Activated CD4-positive, alpha-beta T cell treated with anti-CD3 and anti-CD28 coated beads for 4 hours (primary cell): ENCODE results near the gene CNP.

Source experiments
- DNase-seq, 2 donors: peaks; one replicate each; pipeline ENCODE4 v3.0.0-alpha.2; 2020

CNP gene

DNA sequence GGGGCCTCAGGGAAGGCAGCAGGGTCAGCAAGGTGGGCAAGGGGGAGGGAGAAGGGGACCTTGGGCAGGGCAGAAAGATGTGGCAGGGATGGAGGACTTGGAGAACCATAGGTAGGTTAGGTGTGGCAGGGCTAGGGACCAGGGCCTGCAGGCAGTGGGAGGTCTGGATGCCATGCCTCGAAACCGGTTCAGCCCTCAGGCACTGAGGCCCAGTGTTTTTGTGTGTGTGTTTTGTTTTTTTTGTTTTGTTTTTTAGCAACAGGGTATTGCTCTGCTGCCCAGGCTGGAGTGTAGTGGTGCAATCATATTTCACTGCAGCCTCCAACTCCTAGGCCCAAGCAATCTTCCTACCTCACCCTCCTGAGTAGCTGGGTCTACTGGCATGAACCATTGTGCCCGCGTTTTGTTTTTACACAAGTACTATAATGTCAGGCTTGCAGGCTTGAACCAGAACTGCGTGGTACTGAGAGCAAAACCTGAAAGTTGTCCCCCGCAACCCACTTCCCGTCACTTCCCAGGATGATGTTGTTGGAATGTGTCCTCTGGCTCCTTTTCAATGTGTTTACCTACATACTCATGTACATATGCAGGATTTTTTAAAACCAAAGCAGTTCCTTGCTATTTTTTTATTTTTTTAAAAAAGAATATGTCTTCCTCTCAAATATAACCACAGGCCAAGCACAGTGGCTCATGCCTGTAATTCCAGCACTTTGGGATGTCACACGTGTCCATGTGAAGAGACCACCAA, 23.8 kb upstream of the CNP start:
- DNase-seq: no peak

DNA sequence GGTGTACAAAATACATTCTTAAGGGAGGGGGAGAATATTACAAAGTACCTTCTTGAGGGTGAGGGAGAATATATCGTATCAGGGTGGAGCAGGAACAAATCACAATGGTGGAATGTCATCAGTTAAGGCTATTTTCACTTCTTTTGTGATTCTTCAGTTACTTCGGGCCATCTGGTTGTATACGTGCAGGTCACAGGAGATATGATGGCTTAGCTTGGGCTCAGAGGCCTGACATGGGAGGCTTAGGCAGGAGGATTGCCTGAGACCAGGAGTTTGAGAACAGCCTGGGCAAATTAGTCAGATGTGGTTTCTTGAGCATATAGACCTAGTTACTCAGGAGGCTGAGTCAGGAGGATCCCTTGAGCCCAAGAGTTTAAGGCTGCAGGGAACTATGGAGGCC, 23.1 kb upstream of the CNP start:
- DNase-seq: no peak

DNA sequence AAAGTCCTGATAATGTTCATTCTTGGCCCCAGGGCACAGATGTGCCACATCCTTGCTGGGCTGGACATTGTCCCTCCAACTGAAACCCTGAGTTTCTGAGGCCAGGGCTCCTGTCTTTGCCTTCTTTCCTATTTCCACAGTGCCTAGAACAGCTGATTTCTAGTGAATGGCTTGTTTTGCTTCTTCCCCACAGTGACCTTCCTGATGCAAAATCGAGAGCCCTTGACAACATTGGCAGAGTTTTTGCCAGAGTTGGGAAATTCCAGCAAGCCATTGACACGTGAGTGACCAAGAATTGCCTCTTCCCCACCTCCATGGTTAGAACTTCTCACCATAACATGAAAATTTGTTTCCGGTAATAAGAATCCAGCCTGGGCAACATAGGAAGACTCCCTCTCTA, 21.7 kb upstream of the CNP start:
- DNase-seq: no peak

DNA sequence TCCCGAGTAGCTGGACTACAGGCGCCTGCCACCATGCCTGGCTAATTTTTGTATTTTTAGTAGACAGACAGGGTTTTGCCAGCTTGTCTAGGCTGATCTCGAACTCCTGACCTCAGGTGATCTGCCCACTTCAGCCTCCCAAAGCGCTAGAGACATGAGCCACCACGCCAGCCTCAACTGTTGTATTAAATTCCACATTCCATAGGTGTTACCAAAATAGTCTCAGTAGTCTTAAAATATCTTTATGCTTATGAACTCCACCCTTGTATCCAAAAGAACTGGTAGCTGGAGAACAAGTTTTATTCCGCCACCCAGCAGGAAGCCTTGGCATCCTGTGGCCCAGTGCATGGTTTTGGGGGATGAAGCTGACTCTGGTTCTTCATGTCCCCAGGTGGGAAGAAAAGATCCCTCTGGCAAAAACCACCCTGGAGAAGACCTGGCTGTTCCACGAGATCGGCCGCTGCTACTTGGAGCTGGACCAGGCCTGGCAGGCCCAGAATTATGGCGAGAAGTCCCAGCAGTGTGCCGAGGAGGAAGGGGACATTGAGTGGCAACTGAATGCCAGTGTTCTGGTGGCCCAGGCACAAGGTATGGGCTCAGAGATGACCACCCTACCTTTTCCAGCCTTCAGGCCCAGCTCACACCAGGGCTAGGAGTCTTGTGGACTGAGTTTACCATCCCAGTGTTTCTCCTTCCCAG, 17.7 kb upstream of the CNP start:
- no peak for DNase-seq

DNA sequence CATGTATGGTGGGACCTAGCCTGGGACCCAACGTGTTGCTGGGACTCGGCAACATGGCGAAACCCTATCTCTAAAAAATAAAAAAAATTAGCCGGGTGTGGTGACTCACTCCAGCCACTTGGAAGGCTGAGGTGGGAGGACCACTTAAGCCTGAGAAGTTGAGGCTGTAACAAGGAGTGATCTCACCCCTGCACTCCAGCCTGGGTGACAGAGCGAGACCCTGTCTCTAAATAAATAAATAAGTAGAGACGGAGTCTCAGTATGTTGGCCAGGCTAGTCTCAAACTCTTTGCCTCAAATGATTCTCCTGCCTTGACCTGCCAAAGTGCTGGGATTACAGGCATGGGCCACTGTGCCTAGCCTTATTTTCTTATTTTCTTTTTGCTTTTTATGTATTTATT, 10.1 kb upstream of the CNP start:
- no peak for DNase-seq

DNA sequence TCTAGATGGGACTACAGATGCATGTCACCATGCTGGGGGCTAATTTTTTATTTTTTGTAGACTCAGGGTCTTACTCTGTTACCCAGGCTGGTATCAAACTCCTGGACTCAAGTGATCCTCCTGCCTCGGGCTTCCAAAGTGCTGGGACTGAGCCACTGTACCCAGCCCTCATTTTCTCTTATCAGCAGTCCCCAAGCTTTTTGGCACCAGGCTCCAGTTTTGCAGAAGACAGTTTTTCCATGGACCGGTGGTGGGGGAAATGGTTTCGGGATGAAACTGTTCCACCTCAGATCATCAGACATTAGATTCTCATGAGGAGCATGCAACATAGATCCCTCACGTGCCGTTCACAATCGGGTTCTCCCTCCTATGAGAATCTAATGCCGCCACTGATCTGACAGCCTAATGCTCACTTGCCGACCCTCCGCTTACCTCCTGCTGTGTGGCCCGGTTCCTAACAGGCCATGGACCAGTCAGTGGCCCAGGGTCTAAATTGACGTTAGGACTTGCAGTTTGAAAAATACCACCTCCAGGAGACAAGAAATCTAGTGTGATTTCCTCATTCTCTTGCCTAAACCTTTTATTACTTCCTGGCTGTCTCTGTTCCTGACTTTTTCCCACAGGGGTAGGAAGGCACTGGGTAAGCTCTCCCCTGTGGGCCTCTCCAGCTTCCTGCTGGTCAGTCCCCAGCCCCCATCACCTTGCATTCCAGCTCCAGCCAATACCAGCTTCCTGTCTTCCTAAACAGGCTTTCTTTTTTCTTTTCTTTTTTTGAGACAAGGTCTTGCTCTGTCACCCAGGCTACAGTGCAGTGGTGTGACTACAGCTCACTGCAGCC, 9.3 kb upstream of the CNP start:
- DNase-seq: no peak

DNA sequence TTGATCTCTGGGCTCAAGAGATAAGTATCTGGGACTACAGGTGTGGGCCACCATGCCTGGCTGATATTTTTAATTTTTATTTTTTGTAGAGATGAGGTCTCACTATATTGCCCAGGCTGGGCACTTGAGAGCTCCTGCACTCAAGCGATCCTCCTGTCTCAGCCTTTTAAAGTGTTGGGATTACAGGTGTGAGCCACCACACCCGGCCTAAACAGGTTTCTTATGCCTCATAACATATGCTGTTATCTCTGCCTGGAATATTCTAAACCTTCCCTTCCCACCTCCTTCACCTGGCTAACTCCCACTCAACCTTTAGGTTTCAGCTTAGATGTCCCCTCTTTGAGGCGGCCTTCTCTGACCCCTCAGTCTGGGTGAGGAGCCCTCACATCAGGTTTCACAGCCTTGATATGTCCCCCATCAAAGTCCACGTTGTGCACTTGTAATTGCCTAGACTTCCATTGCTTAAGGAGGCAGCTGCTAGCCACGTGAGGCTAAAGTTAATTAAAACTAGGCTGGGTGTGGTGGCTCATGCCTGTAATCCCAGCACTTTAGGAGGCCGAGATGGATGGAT, 8.6 kb upstream of the CNP start:
- DNase-seq: no peak

DNA sequence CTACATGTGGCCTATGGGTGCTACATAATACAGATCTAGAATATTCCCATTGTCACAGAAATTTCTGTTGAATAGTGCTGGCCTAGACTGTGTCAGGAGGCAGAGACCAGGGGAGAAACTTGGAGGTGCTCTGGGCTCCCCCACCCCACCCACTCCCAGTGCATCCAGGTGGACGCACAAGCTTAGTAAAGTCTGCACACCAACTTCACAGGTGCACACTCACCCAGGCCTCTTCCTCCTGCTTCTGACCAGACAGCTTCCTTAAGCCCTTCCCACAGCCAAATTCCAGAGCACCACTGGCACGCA, 7.6 kb upstream of the CNP start:
- no peak for DNase-seq

DNA sequence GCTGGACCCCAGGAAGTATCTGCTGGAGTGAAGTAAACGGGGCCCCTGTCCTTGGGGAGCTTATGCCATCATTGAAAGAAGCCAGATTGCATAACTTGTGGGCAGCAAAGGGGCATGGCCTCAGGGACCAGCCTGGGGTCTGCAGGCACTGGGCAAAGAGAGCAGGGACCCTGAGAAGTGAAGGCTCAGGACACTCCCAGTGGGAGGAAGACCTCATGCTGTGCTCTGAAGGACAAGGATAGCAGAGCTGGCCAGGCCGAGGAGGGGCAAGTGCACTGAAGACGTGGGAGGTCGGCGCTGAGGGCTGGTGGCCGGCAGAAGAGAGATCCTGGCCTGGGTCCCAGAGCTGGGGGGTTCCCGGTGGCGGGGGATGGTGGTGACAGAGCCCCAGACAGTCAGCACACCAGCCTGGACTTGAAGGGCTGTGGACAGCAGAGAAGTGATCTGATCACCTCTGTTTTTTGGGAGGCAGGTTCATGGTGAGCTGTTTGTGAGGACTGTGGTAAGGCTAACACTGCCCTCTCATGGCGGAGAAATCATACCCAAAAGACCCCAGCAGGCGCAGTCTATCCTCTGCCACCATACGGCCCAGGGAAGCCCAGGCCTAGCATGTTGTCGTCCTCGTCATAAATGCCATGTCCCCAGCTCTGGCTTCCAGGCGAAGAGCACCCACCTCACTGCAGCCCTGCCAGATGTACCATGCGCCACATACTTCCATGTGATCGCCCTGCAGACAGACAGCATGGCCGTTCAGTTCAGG, 7.1 kb upstream of the CNP start:
- DNase-seq: no peak

DNA sequence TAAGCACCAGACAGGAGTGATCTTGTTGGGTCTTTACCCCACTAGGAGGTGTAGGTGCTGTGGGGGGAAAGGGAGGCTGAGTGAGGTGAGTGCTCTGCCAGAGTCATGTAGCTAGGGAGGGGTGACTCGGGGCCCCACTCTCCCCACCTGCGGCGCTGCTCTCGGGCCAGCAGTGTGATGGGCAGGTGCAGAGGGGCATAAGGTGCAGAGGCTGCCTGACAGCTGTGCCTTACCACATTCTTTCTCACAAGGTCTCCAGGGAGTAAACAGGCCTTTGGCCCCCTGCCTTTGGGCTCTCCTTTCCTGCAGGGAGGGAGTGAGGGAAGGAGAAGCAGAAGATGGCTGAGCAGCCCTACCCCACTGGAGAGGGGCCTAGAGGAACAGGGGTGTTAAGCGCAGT, 4.5 kb upstream of the CNP start:
- DNase-seq: no peak

DNA sequence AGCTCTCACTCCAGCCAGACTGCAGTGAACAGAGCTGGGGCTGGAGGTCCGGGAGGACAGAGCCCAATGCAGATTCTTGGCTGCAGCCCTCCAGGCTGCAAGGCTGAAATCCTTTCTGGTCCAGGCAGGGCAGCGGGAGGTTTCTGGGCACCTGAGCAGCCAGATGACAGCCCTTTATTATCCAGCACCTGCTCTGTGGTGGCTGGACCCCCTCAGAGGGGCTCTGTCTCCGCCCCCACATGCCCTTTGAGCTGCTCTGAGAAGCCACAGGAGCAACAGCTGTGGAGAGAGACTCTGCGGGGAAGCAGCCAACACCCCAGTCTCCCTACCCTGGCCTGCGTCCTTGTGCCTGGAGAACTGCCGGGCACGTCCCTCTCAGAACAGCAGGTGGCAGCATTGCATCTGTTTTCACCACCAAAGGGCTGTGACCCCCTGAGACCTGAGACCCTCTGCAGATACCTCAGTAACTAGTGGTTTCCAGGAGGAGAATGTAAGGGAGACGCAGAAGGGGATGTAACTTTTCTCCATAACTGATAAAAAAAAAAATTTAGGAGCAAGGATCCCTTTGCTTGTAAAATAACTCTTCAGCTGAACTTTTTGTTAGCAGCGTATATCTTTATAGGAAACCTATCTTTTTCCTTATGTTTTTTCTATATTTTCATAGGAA, 3.7 kb upstream of the CNP start:
- DNase-seq: peak; percentile 67 to 70

DNA sequence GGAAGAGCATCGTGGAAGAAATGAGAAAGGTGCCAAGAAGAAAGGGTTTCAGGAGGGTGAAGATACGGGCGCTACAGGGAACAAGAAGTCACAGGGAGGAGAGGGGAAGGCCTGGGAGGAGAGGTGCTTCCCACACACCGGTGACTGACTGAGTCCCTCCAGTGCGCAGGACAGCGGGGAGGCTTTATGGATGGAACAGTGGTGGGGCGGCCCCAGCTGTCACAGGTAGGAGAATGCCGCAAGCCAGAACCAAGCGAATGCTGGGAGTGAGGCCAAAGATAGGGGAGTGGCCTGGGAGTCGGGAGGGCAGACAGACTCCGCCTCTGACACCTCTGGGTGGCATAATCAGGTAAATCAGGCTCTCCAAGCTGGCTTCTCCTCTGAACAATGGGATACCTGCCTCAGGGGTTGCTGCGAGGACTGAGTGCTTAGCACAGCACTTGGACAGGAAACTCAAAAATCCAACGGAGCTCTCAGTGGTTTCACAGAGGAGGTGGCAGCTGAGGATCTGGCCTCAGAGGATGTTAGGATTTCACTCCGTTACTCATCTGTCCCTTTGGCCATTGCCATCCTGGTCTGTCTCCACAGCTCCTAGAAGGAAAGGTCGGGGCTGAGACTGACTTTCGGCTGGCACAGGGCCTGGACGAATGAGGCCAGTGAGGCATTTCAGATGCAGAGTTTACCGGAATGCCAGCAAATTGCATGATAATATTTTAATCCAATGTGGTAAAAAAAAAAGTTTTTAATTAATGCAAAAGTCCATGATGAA, 717 bp upstream of the CNP start:
- DNase-seq: peak; percentile 62 to 70

DNA sequence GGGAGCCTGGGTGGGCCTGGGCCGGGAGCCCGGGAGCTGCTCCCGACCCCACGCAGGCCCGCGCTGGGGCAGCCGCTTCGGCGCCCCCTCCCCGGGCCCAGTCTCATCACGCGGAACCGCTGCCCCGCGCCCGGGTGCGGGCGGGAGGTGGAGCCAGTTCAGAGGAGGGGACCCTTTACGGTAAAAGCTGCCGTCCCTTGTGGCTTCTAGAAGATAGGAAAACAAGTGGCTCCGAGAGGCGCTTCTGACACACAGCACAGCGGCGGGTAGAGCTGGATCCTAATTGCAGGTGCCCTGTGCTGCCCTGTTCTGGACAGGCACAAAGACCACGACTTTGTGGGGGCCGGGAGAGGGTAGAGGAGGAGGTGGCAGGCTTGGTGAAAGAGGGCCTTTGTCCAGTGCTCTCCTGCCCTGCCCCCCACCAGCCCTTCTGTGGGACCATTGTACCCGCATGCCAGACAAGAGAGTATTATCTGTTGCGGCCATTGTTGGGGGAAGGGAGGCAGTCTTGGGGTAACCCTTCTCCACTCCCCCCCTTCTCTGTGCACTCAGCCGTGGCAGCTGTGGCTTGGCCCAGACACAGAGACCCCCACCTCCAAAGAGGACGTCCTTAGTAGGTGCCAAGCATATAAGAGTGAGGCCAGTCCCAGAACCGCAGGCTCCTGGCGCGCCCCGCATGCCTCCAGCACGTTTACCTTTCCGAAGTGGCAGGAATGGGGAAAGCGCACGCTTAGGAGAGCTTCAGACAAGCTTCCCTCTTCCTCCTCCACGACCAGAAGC, 736 bp downstream of the CNP start:
- DNase-seq: peak; percentile 30 to 36

DNA sequence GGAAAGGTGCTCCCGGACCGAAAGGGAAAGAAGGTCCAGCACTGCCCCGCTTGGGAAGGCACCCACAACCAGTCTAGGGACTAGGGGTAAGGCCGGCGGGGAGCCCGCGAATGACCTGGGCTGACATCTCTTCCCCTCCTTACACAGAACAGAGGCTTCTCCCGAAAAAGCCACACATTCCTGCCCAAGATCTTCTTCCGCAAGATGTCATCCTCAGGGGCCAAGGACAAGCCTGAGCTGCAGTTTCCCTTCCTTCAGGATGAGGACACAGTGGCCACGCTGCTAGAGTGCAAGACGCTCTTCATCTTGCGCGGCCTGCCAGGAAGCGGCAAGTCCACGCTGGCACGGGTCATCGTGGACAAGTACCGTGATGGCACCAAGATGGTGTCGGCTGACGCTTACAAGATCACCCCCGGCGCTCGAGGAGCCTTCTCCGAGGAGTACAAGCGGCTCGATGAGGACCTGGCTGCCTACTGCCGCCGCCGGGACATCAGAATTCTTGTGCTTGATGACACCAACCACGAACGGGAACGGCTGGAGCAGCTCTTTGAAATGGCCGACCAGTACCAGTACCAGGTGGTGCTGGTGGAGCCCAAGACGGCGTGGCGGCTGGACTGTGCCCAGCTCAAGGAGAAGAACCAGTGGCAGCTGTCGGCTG, 1.5 kb downstream of the CNP start:
- no peak for DNase-seq

DNA sequence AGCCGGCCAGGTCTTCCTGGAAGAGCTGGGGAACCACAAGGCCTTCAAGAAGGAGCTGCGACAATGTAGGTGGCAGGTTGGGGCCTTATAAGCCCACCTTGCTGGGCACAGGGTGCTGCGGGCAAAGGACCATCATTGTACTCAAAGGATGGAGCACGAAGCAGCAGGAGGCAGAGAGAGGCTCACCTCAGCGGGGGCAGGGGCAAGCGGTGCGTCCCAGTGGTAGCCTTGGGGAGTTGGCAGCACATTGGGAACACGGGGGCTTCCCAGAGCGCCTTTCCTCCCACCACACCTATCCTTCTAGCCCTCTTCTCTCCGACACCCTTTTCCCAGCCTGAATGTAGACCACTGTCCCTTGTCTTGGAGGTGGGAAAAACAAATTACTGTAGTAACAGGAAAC, 2.1 kb downstream of the CNP start:
- no peak for DNase-seq

DNA sequence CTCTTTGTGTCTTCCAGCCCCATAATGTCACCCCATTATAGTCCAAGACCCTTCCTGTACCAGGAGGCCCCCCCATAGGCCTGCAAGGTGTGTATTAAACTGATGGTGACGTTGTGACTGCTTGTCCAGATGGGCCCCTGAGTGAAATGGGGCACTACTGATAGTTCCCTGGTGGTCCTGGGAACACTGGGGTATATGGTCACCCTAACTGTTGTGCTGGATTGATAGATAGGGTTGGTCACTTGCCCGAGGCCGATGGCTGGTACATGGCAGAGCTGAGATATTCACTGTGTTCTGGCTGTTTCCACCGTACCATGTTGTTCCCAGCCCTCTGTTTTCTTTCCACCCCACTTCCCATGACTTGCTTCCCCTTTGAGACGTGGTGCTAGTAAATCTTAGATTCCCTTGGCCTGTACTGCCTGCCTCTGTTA, 4.3 kb downstream of the CNP start:
- DNase-seq: no peak

DNA sequence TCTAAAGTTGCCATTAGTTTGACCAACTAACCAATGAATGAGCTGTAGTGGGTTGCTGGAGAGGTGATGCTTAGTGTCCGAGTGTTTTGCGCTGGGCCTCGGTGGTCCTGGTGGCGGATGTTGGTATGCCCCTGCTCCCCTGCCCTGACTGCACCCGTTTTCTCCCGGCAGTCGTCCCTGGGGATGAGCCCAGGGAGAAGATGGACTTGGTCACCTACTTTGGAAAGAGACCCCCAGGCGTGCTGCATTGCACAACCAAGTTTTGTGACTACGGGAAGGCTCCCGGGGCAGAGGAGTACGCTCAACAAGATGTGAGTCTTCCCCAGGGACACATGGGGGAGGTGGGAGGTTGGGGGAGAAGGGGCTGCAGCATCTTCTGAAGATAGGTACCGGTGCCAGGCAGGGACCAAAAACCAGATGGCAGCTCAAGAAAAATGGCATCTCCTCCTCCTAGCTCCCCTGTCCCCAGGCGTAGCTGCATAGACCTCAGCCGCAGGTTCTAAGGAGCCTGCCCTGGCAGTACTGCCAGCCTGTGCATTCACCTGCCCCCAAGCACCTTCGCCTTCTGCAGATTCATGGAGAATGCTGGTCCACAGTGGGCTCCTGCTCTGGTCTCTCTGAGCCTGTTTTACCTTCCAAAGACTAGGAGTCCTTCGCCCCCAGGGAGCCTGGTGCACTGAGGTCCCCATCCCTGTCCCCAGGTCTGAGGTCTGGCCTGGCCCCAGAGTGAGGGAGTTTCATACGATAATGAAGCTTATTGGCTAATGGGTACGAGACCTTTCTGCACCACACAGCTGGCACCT, 5.3 kb downstream of the CNP start:
- DNase-seq: no peak

DNA sequence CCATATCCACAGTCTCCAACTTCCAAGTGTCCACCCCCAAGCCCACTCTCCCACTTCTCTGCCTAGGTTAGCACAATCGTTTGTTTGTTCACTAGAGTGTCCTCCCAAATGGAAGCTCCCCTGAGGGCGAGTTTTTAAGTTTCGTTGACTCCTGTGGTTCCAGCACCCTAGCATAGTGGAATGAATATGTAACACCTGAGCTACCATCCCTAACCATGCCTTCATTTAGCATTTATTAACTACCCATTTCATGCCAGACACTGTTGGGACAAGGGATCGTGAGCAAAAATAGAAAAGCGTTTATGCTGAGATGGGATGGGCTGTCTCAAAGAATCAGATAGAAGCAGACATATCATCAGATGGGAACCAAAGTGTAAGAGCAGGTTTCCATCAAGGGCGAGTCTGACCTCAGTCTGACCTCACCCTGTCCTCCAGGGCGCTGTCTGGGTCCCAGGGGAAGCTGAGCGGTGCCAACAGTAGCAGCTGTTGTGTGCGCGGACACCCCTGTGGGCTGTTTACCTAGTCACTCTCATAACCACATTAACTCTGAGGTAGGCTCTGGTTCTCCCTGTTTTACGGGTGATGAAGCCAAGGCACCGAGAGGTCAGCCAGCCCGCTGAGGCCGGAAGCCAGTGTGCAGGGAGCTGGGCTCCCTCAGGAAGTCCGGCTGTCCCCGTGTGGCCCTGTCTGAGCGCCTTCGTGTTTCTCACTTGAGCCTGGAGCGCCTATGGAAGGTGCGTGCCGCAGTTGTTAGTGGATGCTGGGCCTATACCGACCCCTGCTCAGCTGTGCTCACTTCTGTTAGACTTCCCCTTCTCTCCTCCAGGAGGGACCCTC, 6.2 kb downstream of the CNP start:
- DNase-seq: no peak
